ENCODE data around the gene TTC39A.

GRCh38 chr1:51301152-51301843 is 29.1 kb downstream of the TTC39A start:
- TF ChIP-seq, protein P1, sequence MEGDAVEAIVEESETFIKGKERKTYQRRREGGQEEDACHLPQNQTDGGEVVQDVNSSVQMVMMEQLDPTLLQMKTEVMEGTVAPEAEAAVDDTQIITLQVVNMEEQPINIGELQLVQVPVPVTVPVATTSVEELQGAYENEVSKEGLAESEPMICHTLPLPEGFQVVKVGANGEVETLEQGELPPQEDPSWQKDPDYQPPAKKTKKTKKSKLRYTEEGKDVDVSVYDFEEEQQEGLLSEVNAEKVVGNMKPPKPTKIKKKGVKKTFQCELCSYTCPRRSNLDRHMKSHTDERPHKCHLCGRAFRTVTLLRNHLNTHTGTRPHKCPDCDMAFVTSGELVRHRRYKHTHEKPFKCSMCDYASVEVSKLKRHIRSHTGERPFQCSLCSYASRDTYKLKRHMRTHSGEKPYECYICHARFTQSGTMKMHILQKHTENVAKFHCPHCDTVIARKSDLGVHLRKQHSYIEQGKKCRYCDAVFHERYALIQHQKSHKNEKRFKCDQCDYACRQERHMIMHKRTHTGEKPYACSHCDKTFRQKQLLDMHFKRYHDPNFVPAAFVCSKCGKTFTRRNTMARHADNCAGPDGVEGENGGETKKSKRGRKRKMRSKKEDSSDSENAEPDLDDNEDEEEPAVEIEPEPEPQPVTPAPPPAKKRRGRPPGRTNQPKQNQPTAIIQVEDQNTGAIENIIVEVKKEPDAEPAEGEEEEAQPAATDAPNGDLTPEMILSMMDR (optimal IDR thresholded peaks at IDR 0.05 in 1 of 3, IDR thresholded peaks at IDR 0.05 in 1 of 3, conservative IDR thresholded peaks at IDR 0.05 in 1 of 3; ENCODE audit: extremely low read depth in 1 of 3, insufficient read depth in 2 of 3, low read length in 3 of 3) = no peak
- no peak for TF ChIP-seq EZH2 (IDR thresholded peaks at IDR 0.05; ENCODE audit: low read length)

Data from keratinocyte (primary cell).